ENCODE data around the gene SLC35F1.
"Not testable (repeated sequence)": the region's sequence is repeated elsewhere in the genome, so short reads cannot be mapped to it uniquely, and the experiment has no call there.

The SLC35F1 gene

DNA sequence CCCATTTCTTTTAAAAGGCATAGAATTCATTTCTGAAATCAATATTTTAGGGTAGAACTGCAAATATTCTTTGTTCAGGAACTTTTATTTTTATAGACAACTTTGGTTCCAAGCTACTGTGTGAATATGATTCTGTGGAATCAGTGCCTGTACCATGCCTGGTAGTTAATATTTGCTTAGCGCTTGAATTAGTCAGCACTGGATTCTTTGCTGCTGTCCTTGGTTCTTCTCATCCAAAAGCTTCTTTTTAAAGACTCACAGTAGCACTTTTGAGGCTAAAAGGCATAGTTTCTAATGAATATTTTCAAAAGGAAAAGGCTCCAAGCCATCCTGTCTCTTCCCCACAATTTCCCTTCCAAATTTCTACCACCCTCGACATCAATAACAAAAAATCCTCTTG lies 109.5 kb downstream of the SLC35F1 start:
- no peak for DNase-seq

- DNase-seq: no peak
Measured at GRCh38 chr6:118017301-118017848, 110.3 kb downstream of the SLC35F1 start.

GRCh38 chr6:118023771-118024170 lies 116.7 kb downstream of the SLC35F1 start:
- no peak for DNase-seq

- no peak for DNase-seq
Measured at GRCh38 chr6:118029967-118030366, 122.9 kb downstream of the SLC35F1 start.

GRCh38 chr6:118037479-118037878 lies 130.4 kb downstream of the SLC35F1 start:
- DNase-seq: not testable (repeated sequence)

DNA sequence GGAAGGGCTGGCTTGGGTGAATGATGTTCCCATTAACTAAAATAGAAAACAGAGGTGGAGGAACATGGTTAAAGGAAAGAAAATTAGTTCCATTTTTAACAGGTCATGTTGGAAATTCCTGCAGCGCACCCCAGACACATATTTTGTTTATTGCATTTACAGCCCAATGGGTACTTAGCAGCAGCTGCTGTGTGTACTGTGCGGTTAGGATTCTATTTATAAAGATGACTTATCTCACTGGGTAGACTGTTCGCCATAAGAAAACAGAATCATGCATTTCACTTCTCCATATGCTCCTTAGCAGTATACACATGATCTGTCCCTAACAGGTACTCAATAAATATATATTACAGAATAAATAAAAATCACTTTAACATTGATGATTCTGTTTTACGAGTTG lies 135.8 kb downstream of the SLC35F1 start:
- DNase-seq: no peak

DNA sequence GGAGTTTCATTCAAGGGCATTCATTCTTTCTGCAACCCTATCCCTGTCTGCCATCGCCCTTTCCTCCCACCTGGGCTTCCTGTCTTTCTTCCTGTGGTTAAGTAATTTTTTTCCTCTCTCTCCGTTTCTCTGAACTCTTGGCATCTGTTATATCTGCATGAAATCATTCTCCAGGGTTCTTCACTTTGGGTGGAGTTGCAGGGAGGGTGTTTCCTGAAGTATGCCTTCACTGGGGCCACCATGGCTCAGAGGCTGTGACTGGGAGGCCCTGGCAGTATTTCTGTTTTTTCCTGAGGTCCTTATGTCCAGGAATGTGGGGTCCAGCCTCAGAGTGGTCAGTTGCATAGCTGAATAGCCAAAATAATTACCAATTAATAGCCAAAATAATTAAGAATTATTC lies 137.2 kb downstream of the SLC35F1 start:
- DNase-seq: no peak

- DNase-seq: no peak
Measured at GRCh38 chr6:118054082-118054481, 147.0 kb downstream of the SLC35F1 start.

GRCh38 chr6:118061666-118062065 lies 154.6 kb downstream of the SLC35F1 start:
- DNase-seq: no peak

- DNase-seq: no peak
Measured at GRCh38 chr6:118080547-118080946, 173.5 kb downstream of the SLC35F1 start.

- DNase-seq: no peak
Measured at GRCh38 chr6:118083711-118084110, 176.6 kb downstream of the SLC35F1 start.

GRCh38 chr6:118085665-118086064 lies 178.6 kb downstream of the SLC35F1 start:
- DNase-seq: no peak

GRCh38 chr6:118086159-118086558 lies 179.1 kb downstream of the SLC35F1 start:
- DNase-seq: no peak

DNA sequence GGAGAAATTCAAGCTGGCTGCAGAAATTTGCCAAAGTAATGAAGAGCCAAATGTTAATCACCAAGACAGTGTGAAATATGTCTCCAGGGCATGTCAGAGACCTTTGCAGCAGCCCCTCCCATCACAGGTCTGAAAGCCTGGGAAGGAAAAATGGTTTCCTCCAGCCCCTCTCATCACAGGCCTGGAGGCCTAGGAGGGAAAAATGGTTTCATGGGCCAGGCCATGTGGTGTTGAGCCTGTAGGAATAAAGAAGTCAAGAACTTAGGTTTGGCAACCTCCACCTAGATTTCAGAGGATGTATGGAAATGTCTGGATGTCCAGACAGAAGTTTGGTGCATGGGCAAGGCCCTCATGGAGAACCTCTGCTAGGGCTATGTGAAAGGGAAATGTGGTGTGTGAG lies 185.0 kb downstream of the SLC35F1 start:
- DNase-seq: no peak

DNA sequence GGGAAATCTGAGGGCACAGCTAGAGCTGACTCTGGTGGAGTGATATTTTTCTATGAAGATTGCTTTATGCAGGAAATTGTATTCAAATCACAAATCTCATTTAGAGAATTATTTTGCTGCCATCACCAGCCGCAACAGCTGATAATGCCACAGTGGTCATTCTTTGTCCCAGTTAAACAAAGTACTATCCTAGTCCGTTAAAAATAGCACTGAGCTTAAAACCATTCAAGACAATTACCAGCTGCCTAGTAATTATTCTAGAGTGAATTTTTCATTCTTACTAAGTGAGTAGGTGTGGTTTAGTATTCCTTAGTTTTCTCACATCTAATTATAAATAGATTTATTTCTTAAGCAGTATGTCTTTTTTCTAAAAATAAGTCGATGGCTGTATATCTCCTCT lies 190.5 kb downstream of the SLC35F1 start:
- DNase-seq: no peak

DNA sequence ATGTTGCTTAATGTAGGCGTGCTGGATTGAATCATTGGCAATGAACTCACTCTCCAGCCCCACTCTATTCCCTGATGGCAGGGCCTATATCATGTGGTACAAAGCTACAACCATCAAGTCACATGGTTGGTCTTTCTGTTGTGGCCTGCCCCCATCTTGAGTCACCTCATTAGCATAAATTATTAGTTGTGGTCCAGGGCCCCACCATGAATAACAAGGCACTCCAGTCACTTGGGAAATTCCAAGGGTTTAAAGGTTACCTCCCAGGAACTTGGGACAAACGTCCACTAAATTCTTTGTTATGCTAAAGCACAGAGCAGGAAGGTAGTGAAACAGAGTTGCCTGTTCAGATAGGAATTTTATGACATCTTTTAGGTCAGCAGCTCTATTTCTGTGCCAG lies 193.7 kb downstream of the SLC35F1 start:
- DNase-seq: no peak

- DNase-seq: no peak
Measured at GRCh38 chr6:118101220-118101619, 194.2 kb downstream of the SLC35F1 start.

DNA sequence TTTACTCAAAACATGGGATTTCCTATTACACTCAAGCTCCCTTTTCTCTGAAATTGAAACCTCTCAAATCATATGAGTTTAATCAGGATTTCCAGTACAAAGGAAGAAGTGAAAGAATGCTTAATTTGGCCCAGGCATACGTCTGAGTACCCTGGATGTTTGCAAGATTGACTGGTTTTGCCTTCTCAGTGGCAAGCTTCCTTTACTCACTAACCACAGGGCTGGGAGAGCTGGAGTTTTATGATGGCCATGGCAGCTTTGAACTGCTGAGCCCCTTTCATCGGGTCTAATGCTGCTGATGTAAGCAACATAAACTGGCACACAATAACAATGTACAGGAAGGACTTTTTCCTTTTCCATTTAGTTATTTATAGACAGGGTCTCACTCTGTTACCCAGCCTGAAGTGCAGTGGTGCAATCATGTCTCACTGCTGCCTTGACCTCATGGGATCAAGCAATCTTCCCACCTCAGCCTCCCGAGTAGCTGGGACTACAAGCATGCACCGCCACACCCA lies 194.8 kb downstream of the SLC35F1 start:
- no peak for DNase-seq

DNA sequence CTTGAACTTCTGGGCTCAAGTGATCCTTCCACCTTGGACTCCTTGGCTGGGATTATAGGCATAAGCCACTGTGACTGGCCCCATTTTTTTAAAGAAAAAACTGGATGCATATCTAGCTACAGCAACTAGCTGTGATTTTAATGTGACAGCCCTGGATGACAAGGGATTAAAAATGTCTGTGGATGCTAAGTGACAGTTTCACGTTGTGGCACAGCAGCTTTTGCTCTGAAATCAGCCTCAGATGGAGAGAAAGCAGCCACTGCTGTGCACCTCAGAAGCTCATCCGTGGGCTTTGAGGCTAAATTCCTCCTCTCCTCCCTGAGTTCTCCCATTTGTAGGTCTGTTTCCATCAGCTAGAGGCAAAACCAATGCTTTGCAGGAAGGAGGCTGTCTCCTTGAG lies 195.3 kb downstream of the SLC35F1 start:
- DNase-seq: no peak

DNA sequence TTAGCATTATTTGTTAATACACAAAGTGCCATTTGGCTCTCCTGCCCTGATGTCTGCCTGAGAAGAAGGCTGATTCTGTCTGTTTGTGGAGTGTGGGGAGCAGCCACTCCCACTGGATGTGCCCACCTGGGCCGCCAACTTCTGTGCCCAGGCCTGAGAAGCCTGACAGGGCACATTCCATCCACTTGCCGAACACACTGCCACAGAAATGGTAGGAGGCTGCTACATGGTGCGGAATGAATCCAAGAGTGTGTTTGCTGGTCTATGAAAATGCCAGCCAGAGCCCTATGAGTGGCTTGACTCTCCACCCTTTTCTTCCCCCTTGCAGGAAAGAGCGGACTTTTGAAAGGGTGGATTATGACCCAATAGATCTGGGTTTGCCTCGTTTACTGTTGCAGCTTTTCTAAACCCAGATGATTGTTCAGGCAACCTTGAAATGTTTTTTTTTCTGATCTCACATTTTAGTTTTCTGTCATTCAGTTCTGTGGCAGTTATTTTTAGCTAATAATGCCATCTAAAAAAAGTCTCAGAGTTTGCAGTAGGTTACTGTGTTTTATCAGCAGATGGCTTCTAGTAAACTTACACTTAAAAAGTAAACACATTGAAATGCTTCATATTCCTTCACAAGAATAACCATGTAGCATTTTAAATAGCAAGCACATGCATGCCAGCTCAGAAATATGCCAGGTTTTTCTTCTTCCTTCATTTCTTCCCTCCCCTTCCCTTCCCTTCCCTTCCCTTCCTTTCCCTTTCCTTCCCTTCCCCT lies 196.5 kb downstream of the SLC35F1 start:
- no peak for DNase-seq

GRCh38 chr6:118122161-118122725 lies 215.2 kb downstream of the SLC35F1 start:
- DNase-seq: no peak

DNA sequence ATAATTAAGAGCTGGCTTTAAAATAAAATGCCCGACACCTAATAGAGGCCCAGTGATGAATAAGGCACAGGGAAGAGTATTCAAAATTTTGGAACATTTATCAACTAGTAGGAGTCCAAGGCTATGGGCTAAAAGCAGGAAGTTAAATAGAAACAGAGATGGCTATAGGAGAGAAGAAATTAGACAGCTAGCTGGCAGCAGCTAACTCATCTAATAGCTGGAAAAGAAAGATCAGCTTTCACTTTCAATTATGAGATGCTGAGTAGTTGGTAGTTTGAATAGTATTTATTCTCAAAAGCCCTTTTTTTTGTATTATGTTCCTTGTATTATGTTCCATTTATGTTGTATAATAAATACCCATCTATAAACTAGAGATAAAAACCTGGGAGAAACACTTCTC lies 215.7 kb downstream of the SLC35F1 start:
- DNase-seq: no peak

GRCh38 chr6:118123503-118124037 lies 216.5 kb downstream of the SLC35F1 start:
- no peak for DNase-seq

DNA sequence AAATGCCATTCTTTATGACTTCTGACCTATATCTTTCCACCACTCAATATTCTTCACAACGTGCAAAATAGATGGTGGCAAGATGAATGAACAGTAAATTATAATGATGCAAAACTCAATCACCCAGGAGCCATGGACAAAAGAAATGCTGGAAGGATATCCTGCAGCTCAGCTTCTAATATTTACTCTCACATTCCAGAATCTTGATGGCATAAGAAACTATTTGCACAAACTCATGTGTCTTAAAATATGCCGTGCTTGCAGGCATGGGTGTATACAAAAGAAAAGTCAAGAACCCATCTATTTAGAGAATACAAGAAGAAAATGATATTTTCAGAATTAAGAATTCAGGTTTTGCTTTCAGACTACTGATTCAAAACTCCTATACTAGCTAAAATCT lies 217.8 kb downstream of the SLC35F1 start:
- no peak for DNase-seq
